Left lobe of liver (tissue), 1 donor: Measurements from ENCODE around the gene CXorf38. TPM values are rescaled to one million over a fixed set of nuclear protein-coding genes. Genes with fewer than 3 reads are reported as not detected.

Source experiments
- total RNA-seq: library from RNA; stranded (reverse); gene quantifications from one replicate; pipeline ENCODE4 v1.2.1, GENCODE V29; 2021
- donor health status: DM: no; HTN: yes; CAD: no.

Gene CXorf38
- total RNA-seq, 1 donor from 2014 or later: 5.8 TPM

Other genes with a start within 250 kb of the CXorf38 start
- gene ATP6AP2, start 66.6 kb downstream of the CXorf38 start, total RNA-seq: 41.0 TPM
- gene MPC1L, start 24.1 kb downstream of the CXorf38 start, total RNA-seq: not detected
- gene MED14, start 88.0 kb upstream of the CXorf38 start, total RNA-seq: 20.3 TPM